Measurements from ENCODE around the gene TEX35.

DNA sequence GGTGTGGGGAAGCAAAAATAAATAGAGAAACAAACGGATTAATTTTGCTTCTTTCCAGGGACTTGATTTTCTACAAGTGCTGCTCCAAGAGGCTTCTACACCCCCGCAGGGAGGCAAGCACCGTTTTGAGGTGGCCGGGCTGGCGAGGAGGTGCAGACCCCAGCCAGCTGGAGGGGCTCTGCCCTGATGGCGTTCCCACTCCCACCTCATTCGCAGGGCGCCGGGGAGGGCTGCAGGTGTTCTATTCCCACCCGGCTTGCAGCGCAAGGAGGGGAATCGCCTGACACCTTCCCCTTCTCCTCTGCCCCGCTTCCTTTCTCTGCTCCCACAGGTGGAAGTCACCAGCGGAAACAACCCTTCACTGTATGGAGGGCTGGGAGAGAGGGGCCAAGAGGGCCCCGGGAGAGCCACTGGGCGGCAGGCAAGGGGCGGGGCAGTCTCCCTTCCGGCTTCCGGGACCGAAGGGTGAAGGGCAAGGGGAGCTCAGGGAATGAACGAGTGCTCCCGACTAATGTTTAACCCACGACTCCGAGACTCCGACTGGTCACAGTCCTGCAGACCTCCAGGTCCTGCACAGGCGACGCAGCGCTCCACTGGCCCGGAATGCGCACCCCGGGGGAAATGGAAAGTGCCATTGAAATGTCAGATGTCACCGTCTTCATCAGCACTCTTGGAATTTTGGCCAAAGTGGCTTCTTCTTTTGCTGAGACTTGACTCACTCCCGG is 29.1 kb downstream of the TEX35 start:
- TF ChIP-seq TAF1 (conservative IDR thresholded peaks at IDR 0.05): peak; percentile 51
- no peak for TF ChIP-seq EGR1 (IDR thresholded peaks at IDR 0.05; ENCODE audit: low read depth in 2 of 2)
- TF ChIP-seq NR2F2 (IDR thresholded peaks at IDR 0.05): peak; percentile 46
- TF ChIP-seq, protein P1, sequence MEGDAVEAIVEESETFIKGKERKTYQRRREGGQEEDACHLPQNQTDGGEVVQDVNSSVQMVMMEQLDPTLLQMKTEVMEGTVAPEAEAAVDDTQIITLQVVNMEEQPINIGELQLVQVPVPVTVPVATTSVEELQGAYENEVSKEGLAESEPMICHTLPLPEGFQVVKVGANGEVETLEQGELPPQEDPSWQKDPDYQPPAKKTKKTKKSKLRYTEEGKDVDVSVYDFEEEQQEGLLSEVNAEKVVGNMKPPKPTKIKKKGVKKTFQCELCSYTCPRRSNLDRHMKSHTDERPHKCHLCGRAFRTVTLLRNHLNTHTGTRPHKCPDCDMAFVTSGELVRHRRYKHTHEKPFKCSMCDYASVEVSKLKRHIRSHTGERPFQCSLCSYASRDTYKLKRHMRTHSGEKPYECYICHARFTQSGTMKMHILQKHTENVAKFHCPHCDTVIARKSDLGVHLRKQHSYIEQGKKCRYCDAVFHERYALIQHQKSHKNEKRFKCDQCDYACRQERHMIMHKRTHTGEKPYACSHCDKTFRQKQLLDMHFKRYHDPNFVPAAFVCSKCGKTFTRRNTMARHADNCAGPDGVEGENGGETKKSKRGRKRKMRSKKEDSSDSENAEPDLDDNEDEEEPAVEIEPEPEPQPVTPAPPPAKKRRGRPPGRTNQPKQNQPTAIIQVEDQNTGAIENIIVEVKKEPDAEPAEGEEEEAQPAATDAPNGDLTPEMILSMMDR (IDR thresholded peaks at IDR 0.05; ENCODE audit: low read depth, low read length, missing input control): no peak
- peak; percentile 60 for TF ChIP-seq YY1 (IDR thresholded peaks at IDR 0.05)
- TF ChIP-seq, protein P2, sequence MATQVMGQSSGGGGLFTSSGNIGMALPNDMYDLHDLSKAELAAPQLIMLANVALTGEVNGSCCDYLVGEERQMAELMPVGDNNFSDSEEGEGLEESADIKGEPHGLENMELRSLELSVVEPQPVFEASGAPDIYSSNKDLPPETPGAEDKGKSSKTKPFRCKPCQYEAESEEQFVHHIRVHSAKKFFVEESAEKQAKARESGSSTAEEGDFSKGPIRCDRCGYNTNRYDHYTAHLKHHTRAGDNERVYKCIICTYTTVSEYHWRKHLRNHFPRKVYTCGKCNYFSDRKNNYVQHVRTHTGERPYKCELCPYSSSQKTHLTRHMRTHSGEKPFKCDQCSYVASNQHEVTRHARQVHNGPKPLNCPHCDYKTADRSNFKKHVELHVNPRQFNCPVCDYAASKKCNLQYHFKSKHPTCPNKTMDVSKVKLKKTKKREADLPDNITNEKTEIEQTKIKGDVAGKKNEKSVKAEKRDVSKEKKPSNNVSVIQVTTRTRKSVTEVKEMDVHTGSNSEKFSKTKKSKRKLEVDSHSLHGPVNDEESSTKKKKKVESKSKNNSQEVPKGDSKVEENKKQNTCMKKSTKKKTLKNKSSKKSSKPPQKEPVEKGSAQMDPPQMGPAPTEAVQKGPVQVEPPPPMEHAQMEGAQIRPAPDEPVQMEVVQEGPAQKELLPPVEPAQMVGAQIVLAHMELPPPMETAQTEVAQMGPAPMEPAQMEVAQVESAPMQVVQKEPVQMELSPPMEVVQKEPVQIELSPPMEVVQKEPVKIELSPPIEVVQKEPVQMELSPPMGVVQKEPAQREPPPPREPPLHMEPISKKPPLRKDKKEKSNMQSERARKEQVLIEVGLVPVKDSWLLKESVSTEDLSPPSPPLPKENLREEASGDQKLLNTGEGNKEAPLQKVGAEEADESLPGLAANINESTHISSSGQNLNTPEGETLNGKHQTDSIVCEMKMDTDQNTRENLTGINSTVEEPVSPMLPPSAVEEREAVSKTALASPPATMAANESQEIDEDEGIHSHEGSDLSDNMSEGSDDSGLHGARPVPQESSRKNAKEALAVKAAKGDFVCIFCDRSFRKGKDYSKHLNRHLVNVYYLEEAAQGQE (IDR thresholded peaks at IDR 0.05): no peak
